GM12878 (cell line): Measurements from ENCODE around the gene MSI2. TPM values are rescaled to one million over a fixed set of nuclear protein-coding genes. Genes with fewer than 3 reads are reported as not detected.

Experiments
- ATAC-seq: fragments of 200-7000 bp; cut with Tn5 transposase; 3 replicates; pipeline ENCODE4 v1.9.1; 2020; ENCODE audit warnings: mild to moderate bottlenecking, moderate library complexity
- BruUV-seq: library from RNA; stranded (reverse); fragments of 400-500 nt; replicated peaks from 2 replicates; lab custom pipeline; 2021; lab: Mats Ljungman, UMichigan
- CTCF ChIA-PET: fragments of 300-600 bp; sonication (Branson Sonifier 250); formaldehyde crosslinking; extraction: SDS; loops from one replicate; lab custom pipeline; 2021; ENCODE audit warnings: inconsistent platforms; lab: Yijun Ruan, JAX
- POLR2A ChIA-PET: fragments of 350-600 bp; formaldehyde crosslinking; extraction: SDS; loops from one replicate; lab custom pipeline; 2021; ENCODE audit warnings: inconsistent platforms; lab: Charles Lee
- RAD21 ChIA-PET: fragments of 300-600 bp; sonication (Branson Sonifier 250); formaldehyde crosslinking; loops from one replicate; lab custom pipeline; 2023; ENCODE audit warnings: antibody characterized with exemption; ENCODE audit not compliant: unreplicated experiment; lab: Charles Lee
- SMC1A ChIA-PET: fragments of 300-600 bp; sonication (Branson Sonifier 250); formaldehyde crosslinking; loops from one replicate; lab custom pipeline; 2023; ENCODE audit not compliant: unreplicated experiment, uncharacterized antibody; lab: Charles Lee
- DNase-seq: peaks from one replicate; pipeline ENCODE4 v3.0.0-alpha.2; 2011; ENCODE audit warnings: low read depth, low spot score
- FAIRE-seq: peaks from 3 replicates; lab custom pipeline; 2011; peaks lifted over from hg19 to GRCh38; lab: Jason Lieb, UNC
- H2AFZ ChIP-seq: 2 replicates; pipeline ENCODE4 v1.6.0; 2011; ENCODE audit warnings: low read depth, low read length, control low read depth; ENCODE audit not compliant: control insufficient read depth
- H3K27ac ChIP-seq: 2 replicates; pipeline ENCODE4 v1.5.1; 2011; ENCODE audit warnings: control low read depth; ENCODE audit not compliant: control insufficient read depth, insufficient read depth
- H3K27me3 ChIP-seq, 2 experiments: replicated peaks in 1 of 2; 2 replicates each; pipeline versions ENCODE4 v1.6.0 to v1.6.1; 2011; ENCODE audit warnings: low read length in 1 of 2; ENCODE audit not compliant: control insufficient read depth in 2 of 2, insufficient read depth in 2 of 2
- H3K36me3 ChIP-seq, 2 experiments: 2 replicates each; pipeline ENCODE4 v1.5.1; 2011; ENCODE audit warnings: low read length in 1 of 2; ENCODE audit not compliant: control insufficient read depth in 2 of 2, insufficient read depth in 2 of 2
- H3K4me1 ChIP-seq: 2 replicates; pipeline ENCODE4 v1.6.1; 2011; ENCODE audit warnings: mild to moderate bottlenecking, low read length, moderate library complexity, mixed read lengths; ENCODE audit not compliant: control insufficient read depth, insufficient read depth
- H3K4me2 ChIP-seq: 2 replicates; pipeline ENCODE4 v1.6.0; 2011; ENCODE audit warnings: control low read depth; ENCODE audit not compliant: control insufficient read depth, insufficient read depth
- H3K4me3 ChIP-seq: fragments of 200-600 bp; sonication (generic); 2 replicates; pipeline ENCODE4 v1.5.1; 2016
- H3K79me2 ChIP-seq: 2 replicates; pipeline ENCODE4 v1.6.0; 2011; ENCODE audit warnings: low read length; ENCODE audit not compliant: control insufficient read depth, insufficient read depth
- H3K9ac ChIP-seq: 2 replicates; pipeline ENCODE4 v1.8.0; 2011; ENCODE audit warnings: low read length, control low read depth, mixed read lengths; ENCODE audit not compliant: control insufficient read depth, insufficient read depth
- H3K9me3 ChIP-seq: replicated peaks from 3 replicates; pipeline ENCODE4 v1.5.1; 2011; ENCODE audit warnings: mild to moderate bottlenecking, low read length; ENCODE audit not compliant: control insufficient read depth, insufficient read depth
- H4K20me1 ChIP-seq: 2 replicates; pipeline ENCODE4 v1.6.0; 2011; ENCODE audit not compliant: control insufficient read depth, insufficient read depth
- ATF7 ChIP-seq: fragments of 450-650 bp; IDR thresholded peaks from 2 replicates; pipeline ENCODE4 v1.6.1; 2016; ENCODE audit warnings: low read depth, mild to moderate bottlenecking
- CHD1 ChIP-seq: IDR thresholded peaks from 2 replicates; pipeline ENCODE4 v1.6.1; 2012; ENCODE audit warnings: low read depth, low read length, improper control_type of control experiment
- CTCF ChIP-seq, 3 experiments: IDR thresholded peaks in 2 of 3; conservative IDR thresholded peaks in 1 of 3; 2 replicates each; pipeline ENCODE4 v1.5.1; 2011; ENCODE audit warnings: low read depth in 3 of 3, low read length in 3 of 3, mild to moderate bottlenecking in 3 of 3, control low read depth in 2 of 3, moderate library complexity in 2 of 3, inconsistent platforms in 1 of 3, mixed read lengths in 1 of 3; ENCODE audit not compliant: control insufficient read depth in 2 of 3, insufficient read depth in 1 of 3; ENCODE audit errors: extremely low read depth in 1 of 3
- EP300 ChIP-seq, 2 experiments: fragments of 150-350 bp in 1 of 2; IDR thresholded peaks; 2 replicates each; pipeline ENCODE4 v1.6.1; 2011 to 2012; ENCODE audit warnings: low read depth in 2 of 2, low read length in 2 of 2, borderline replicate concordance in 1 of 2, improper control_type of control experiment in 1 of 2, inconsistent platforms in 1 of 2; ENCODE audit not compliant: control insufficient read depth in 1 of 2
- EZH2 ChIP-seq: IDR thresholded peaks from 2 replicates; pipeline ENCODE4 v1.6.1; 2012; ENCODE audit warnings: low read depth, mild to moderate bottlenecking, control low read depth, inconsistent platforms, low read length, borderline replicate concordance; ENCODE audit not compliant: control insufficient read depth
- IKZF2 ChIP-seq, 2 experiments: fragments of 450-650 bp; IDR thresholded peaks; 2 replicates each; pipeline ENCODE4 v1.6.1; 2017; ENCODE audit warnings: mild to moderate bottlenecking in 2 of 2, moderate library complexity in 2 of 2
- KAT2A ChIP-seq: conservative IDR thresholded peaks from 2 replicates; pipeline ENCODE4 v1.6.1; 2011; ENCODE audit warnings: low read depth, low read length; ENCODE audit not compliant: control insufficient read depth
- MXI1 ChIP-seq: fragments of 150-350 bp; IDR thresholded peaks from 2 replicates; pipeline ENCODE4 v1.6.1; 2011; ENCODE audit warnings: low read depth, mild to moderate bottlenecking, inconsistent platforms, low read length, improper control_type of control experiment
- NFYA ChIP-seq: IDR thresholded peaks from 2 replicates; pipeline ENCODE4 v1.6.1; 2011; ENCODE audit warnings: low read depth, mild to moderate bottlenecking, low read length, improper control_type of control experiment, borderline replicate concordance
- RAD21 ChIP-seq: IDR thresholded peaks from 2 replicates; pipeline ENCODE4 v1.6.1; 2011; ENCODE audit warnings: mild to moderate bottlenecking, low read depth, low read length, moderate library complexity; ENCODE audit not compliant: insufficient read depth
- SIX5 ChIP-seq: IDR thresholded peaks from 2 replicates; pipeline ENCODE4 v1.6.1; 2011; ENCODE audit warnings: mild to moderate bottlenecking, low read depth, low read length, moderate library complexity; ENCODE audit not compliant: severe bottlenecking
- SMARCA5 ChIP-seq: fragments of 450-650 bp; IDR thresholded peaks from 2 replicates; pipeline ENCODE4 v1.6.1; 2017; ENCODE audit warnings: mild to moderate bottlenecking
- USF1 ChIP-seq: IDR thresholded peaks from 2 replicates; pipeline ENCODE4 v1.6.1; 2011; ENCODE audit warnings: borderline replicate concordance, low read depth, mild to moderate bottlenecking, moderate library complexity, mixed read lengths, low read length; ENCODE audit not compliant: insufficient read depth; ENCODE audit errors: extremely low read length
- ZBTB11 ChIP-seq: fragments of 450-650 bp; formaldehyde crosslinking; IDR thresholded peaks from 2 replicates; pipeline ENCODE4 v1.5.0; 2022; ENCODE audit warnings: mild to moderate bottlenecking, missing genetic modification characterization
- WGBS: methylation state at CpG from one replicate; pipeline ENCODE4 v1.1.6; 2016; ENCODE audit warnings: low lambda C conversion rate; ENCODE audit not compliant: insufficient replicate concordance, insufficient coverage; ENCODE audit errors: missing lambda C conversion rate; 5-methylcytosine and 5-hydroxymethylcytosine counted together
- in situ Hi-C: fragments of 300-500 bp; cut with MboI; formaldehyde crosslinking; loops from 9 replicates; pipeline ENCODE4 v1.14.3; 2018; ENCODE audit warnings: mixed read lengths
- intact Hi-C: fragments of 100-400 bp; cut with micrococcal nuclease; formaldehyde crosslinking; loops from one replicate; pipeline ENCODE4 v1.14.2; 2022; ENCODE audit not compliant: unreplicated experiment
- polyA plus RNA-seq, 11 experiments: library from polyadenylated mRNA; depleted of rRNA in 4 of 11; unstranded in 6 of 11; stranded (reverse) in 5 of 11; fragments of >200 nt; fragmentation: Nextera tagmentation in 4 of 11; fragmentation: Illumina TruSeq in 1 of 11; extraction: Ambion mirVana in 4 of 11; extraction: Trizol in 1 of 11; gene quantifications; 1 replicate in 1 of 11; 2 replicates in 10 of 11; pipeline versions ENCODE4 v1.2.1 to v1.2.3, GENCODE V29; 2011 to 2016; ENCODE audit warnings: inconsistent platforms in 2 of 11, missing spikeins in 2 of 11, low read depth in 1 of 11
- total RNA-seq, 4 experiments: library from RNA; depleted of rRNA in 3 of 4; stranded (reverse); fragments of >200 nt in 3 of 4; fragmentation: Illumina TruSeq in 1 of 4; extraction: Trizol in 1 of 4; gene quantifications; 2 replicates each; pipeline versions ENCODE4 v1.2.1 to v1.2.3, GENCODE V29; 2013 to 2021

The MSI2 gene
- total and polyA plus RNA-seq, 10 of the 15 experiments (the other 5 are each of a cell fraction or from before 2014, with no cell fraction given): 6.1 to 76.1 (median 42.0) TPM

GRCh38 chr17:57588086-57588485 lies 331.8 kb downstream of the MSI2 start (continued):
- TF ChIP-seq SMARCA5: no peak

- POLR2A ChIA-PET: no interaction called here
- H3K4me3 ChIP-seq: no peak overlapping the region
- H3K27ac ChIP-seq: no peak overlapping the region
- CTCF ChIA-PET: interaction anchor here (1.1 to 1.5 kb wide), 2 partner anchors 8 to 10 kb away, joined by 3 to 4 read pairs; no protein-coding TSS in a partner anchor
- SMC1A ChIA-PET: interaction anchor here (0.7 to 1.1 kb wide), 2 partner anchors 9 kb away, joined by 3 read pairs; no protein-coding TSS in a partner anchor
- intact Hi-C loops (no loop called here), in situ Hi-C loops (no loop called here)
- DNase-seq (no peak), FAIRE-seq (no peak), ATAC-seq (no peak)
- 91% methylated on average over 15 of the region's 15 CpGs for WGBS
- H3K9ac ChIP-seq: no peak overlapping the region
- H3K79me2 ChIP-seq: no peaks in the 10 kb centered on the region
- no peak overlapping the region for H3K4me2 ChIP-seq
- H3K36me3 ChIP-seq: peaks cover 5 to 6% of the 10 kb centered on the region in 2 experiments
- H3K27me3 ChIP-seq: no peaks in the 10 kb centered on the region
- no peaks in the 10 kb centered on the region for H3K4me1 ChIP-seq
- BruUV-seq: no TSS peak
- RAD21 ChIA-PET: no interaction called here
- no peak overlapping the region for H2AFZ ChIP-seq
- no peaks in the 10 kb centered on the region; the same call in 2 of the 3 replicates for H3K9me3 ChIP-seq
- 0 out of 2 replicates have a peak, but pooled peaks cover 4% of the 10 kb centered on the region for H4K20me1 ChIP-seq
- TF ChIP-seq EZH2 (no peak), RAD21 (no peak), CTCF (IDR thresholded peaks at IDR 0.05 in 2 of 3, conservative IDR thresholded peaks at IDR 0.05 in 1 of 3; ENCODE audit: control insufficient read depth in 2 of 3, extremely low read depth in 1 of 3, insufficient read depth in 1 of 3, low read depth in 3 of 3, low read length in 3 of 3) (no peak), CHD1 (no peak), KAT2A (no peak), USF1 (no peak), ZBTB11 (CRISPR knock-in tag) (no peak), MXI1 (no peak), SIX5 (no peak), NFYA (no peak), IKZF2 (IDR thresholded peaks at IDR 0.05) (no peak), EP300 (IDR thresholded peaks at IDR 0.05; ENCODE audit: borderline replicate concordance in 1 of 2, control insufficient read depth in 1 of 2, low read depth in 2 of 2, low read length in 2 of 2) (no peak), ATF7 (no peak)
These were observed 333.1 kb downstream of the MSI2 start for GRCh38 chr17:57589151-57590034.
